Type B pancreatic cell (in vitro differentiated cells): ENCODE data around the gene OR51I2. TPM values are rescaled to one million over a fixed set of nuclear protein-coding genes. Genes with fewer than 3 reads are reported as not detected.

Source experiments
- DNase-seq: peaks from one replicate; pipeline ENCODE4 v3.0.0; 2021; ENCODE audit warnings: mixed read lengths; ENCODE audit not compliant: unreplicated experiment; ENCODE audit errors: extremely low spot score
- H3K27ac Mint-ChIP-seq: 2 replicates; pipeline ENCODE4 v1.8.0; 2021; ENCODE audit warnings: mild to moderate bottlenecking, mixed read lengths
- H3K27me3 Mint-ChIP-seq: 2 replicates; pipeline ENCODE4 v1.8.0; 2021; ENCODE audit warnings: mixed read lengths
- H3K36me3 Mint-ChIP-seq: 2 replicates; pipeline ENCODE4 v1.8.0; 2021; ENCODE audit warnings: mixed read lengths
- H3K4me1 Mint-ChIP-seq: one replicate; pipeline ENCODE4 v1.8.0; 2021; ENCODE audit warnings: mixed read lengths; ENCODE audit not compliant: unreplicated experiment
- H3K4me3 Mint-ChIP-seq: 2 replicates; pipeline ENCODE4 v1.8.0; 2021; ENCODE audit warnings: mild to moderate bottlenecking, mixed read lengths
- H3K9me3 Mint-ChIP-seq: 2 replicates; pipeline ENCODE4 v1.8.0; 2021; ENCODE audit warnings: mixed read lengths
- total RNA-seq: library from RNA; stranded (reverse); gene quantifications from 2 replicates; pipeline ENCODE4 v1.2.1, GENCODE V29; 2021; ENCODE audit warnings: low replicate concordance
- TF ChIP-seq, protein P1 (sequence below): fragments of 200-600 bp; sonication (generic); conservative IDR thresholded peaks from 2 replicates; pipeline ENCODE4 v1.5.0; 2021; ENCODE audit warnings: antibody characterized with exemption, mild to moderate bottlenecking

OR51I2 gene
- total RNA-seq, 1 donor from 2014 or later = not detected

DNA sequence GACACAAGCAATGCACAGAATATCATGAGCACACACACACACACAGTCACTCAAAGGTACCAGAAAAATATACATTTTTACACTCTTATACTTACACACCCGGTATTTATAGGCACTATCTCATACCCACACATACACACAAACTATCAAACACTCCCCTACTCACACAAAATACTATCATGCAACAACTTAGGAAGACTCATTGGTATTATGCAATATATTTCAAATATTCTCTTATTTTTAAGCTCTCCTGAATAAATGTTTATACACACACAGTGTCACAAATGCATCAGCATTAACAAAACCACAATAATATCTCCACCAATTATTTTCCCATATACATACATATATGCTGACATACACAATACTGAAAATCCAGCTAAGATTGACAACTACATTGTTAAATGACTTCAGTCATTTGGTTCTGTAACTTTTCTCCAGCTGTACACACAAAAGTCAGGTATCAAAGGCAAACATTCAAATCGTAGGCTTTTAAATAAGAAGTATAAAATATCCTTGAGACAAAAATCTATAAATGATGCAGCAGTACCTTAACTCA, 5.2 kb upstream of the OR51I2 start:
- no peaks in the 10 kb centered on the region for H3K9me3 Mint-ChIP-seq
- no peaks in the 10 kb centered on the region for H3K4me1 Mint-ChIP-seq
- no peak overlapping the region for H3K27ac Mint-ChIP-seq
- no peaks in the 10 kb centered on the region for H3K36me3 Mint-ChIP-seq
- no peak for DNase-seq
- H3K27me3 Mint-ChIP-seq = peaks cover 8% of the 10 kb centered on the region
- H3K4me3 Mint-ChIP-seq = no peak overlapping the region
- TF ChIP-seq, protein P1, sequence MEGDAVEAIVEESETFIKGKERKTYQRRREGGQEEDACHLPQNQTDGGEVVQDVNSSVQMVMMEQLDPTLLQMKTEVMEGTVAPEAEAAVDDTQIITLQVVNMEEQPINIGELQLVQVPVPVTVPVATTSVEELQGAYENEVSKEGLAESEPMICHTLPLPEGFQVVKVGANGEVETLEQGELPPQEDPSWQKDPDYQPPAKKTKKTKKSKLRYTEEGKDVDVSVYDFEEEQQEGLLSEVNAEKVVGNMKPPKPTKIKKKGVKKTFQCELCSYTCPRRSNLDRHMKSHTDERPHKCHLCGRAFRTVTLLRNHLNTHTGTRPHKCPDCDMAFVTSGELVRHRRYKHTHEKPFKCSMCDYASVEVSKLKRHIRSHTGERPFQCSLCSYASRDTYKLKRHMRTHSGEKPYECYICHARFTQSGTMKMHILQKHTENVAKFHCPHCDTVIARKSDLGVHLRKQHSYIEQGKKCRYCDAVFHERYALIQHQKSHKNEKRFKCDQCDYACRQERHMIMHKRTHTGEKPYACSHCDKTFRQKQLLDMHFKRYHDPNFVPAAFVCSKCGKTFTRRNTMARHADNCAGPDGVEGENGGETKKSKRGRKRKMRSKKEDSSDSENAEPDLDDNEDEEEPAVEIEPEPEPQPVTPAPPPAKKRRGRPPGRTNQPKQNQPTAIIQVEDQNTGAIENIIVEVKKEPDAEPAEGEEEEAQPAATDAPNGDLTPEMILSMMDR = no peak

GRCh38 chr11:5449432-5449831, 309 bp downstream of the OR51I2 start:
- DNase-seq = no peak
- Mint-ChIP-seq H3K9me3 (no peaks in the 10 kb centered on the region), H3K36me3 (no peaks in the 10 kb centered on the region), H3K27ac (no peak overlapping the region), H3K4me1 (no peaks in the 10 kb centered on the region), H3K4me3 (no peak overlapping the region), H3K27me3 (peaks cover 4% of the 10 kb centered on the region)
- TF ChIP-seq, protein P1 = no peak

GRCh38 chr11:5460983-5461621, 12.0 kb downstream of the OR51I2 start:
- H3K9me3 Mint-ChIP-seq = no peaks in the 10 kb centered on the region
- no peak overlapping the region for H3K27ac Mint-ChIP-seq
- no peaks in the 10 kb centered on the region for H3K4me1 Mint-ChIP-seq
- H3K36me3 Mint-ChIP-seq = no peaks in the 10 kb centered on the region
- TF ChIP-seq, protein P1 = no peak
- no peak overlapping the region for H3K4me3 Mint-ChIP-seq
- no peak for DNase-seq
- H3K27me3 Mint-ChIP-seq = no peaks in the 10 kb centered on the region

- H3K4me3 Mint-ChIP-seq = no peak overlapping the region
- H3K27me3 Mint-ChIP-seq = peaks cover 6% of the 10 kb centered on the region
- no peaks in the 10 kb centered on the region for H3K9me3 Mint-ChIP-seq
- no peak overlapping the region for H3K27ac Mint-ChIP-seq
- no peak for DNase-seq
- H3K4me1 Mint-ChIP-seq = no peaks in the 10 kb centered on the region
- no peaks in the 10 kb centered on the region for H3K36me3 Mint-ChIP-seq
- TF ChIP-seq, protein P1 = no peak
Observed at GRCh38 chr11:5467527-5467926, 18.4 kb downstream of the OR51I2 start.

DNA sequence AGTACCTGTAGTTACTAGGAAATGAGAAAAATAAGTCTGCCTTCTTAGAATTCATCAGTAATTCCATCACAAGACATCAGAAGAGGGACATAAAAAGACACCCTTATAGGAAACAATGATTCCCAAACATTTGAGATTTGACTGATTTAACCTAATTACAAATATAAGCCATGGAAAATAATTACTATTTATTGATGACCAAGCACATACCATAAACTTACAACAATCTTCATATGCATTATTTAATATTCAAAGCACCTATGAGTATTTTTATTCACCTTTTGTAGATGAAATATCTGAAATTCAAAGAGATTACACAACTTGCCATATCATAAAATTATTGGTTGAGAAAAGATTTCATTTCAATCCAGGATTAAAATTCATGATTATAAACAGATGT, 24.8 kb downstream of the OR51I2 start:
- no peak for DNase-seq
- H3K27me3 Mint-ChIP-seq = peaks cover 10% of the 10 kb centered on the region
- no peaks in the 10 kb centered on the region for H3K36me3 Mint-ChIP-seq
- H3K9me3 Mint-ChIP-seq = no peaks in the 10 kb centered on the region
- H3K27ac Mint-ChIP-seq = no peak overlapping the region
- H3K4me1 Mint-ChIP-seq = no peaks in the 10 kb centered on the region
- no peak overlapping the region for H3K4me3 Mint-ChIP-seq
- TF ChIP-seq, protein P1 = no peak
